HG02938 (cell line): ENCODE measurements around the gene ZMAT5.

Experiments used
- ATAC-seq: cut with Tn5 transposase; IDR thresholded peaks from one replicate; pipeline ENCODE4 v1.9.1; 2021; ENCODE audit warnings: mild to moderate bottlenecking, moderate library complexity; ENCODE audit not compliant: unreplicated experiment

ZMAT5 gene

GRCh38 chr22:29733362-29734201 lies 33.2 kb downstream of the ZMAT5 start:
- ATAC-seq = no peak

- no peak for ATAC-seq
These were observed 33.9 kb downstream of the ZMAT5 start for GRCh38 chr22:29732883-29733282.

- ATAC-seq = no peak
These were observed 35.6 kb downstream of the ZMAT5 start for GRCh38 chr22:29731058-29731850.

- no peak for ATAC-seq
These were observed 37.6 kb downstream of the ZMAT5 start for GRCh38 chr22:29729161-29729560.

- no peak for ATAC-seq
These were observed 39.7 kb downstream of the ZMAT5 start for GRCh38 chr22:29727131-29727523.

GRCh38 chr22:29726512-29727130 lies 40.2 kb downstream of the ZMAT5 start:
- no peak for ATAC-seq

GRCh38 chr22:29726106-29726505 lies 40.7 kb downstream of the ZMAT5 start:
- ATAC-seq = no peak

GRCh38 chr22:29724843-29725242 lies 42.0 kb downstream of the ZMAT5 start:
- no peak for ATAC-seq

GRCh38 chr22:29723766-29724165 lies 43.0 kb downstream of the ZMAT5 start:
- ATAC-seq = no peak

- ATAC-seq = no peak
These were observed 44.2 kb downstream of the ZMAT5 start for GRCh38 chr22:29722587-29722986.

GRCh38 chr22:29722151-29722550 lies 44.7 kb downstream of the ZMAT5 start:
- no peak for ATAC-seq

- no peak for ATAC-seq
These were observed 45.9 kb downstream of the ZMAT5 start for GRCh38 chr22:29720811-29721323.

- ATAC-seq = no peak
These were observed 46.7 kb downstream of the ZMAT5 start, which contains the start of gene CABP7 for GRCh38 chr22:29719899-29720645. Gene CABP7, plus strand, starts transcription at chr22:29720003. Its CDS starts 422 bp downstream, at chr22:29720425.

- ATAC-seq = no peak
These were observed 47.6 kb downstream of the ZMAT5 start for GRCh38 chr22:29718949-29719898.

GRCh38 chr22:29717789-29718188 lies 49.0 kb downstream of the ZMAT5 start:
- no peak for ATAC-seq

- ATAC-seq = no peak
These were observed 49.8 kb downstream of the ZMAT5 start for GRCh38 chr22:29716814-29717545.

GRCh38 chr22:29715705-29716104 lies 51.1 kb downstream of the ZMAT5 start:
- ATAC-seq = no peak

- no peak for ATAC-seq
These were observed 51.6 kb downstream of the ZMAT5 start for GRCh38 chr22:29715240-29715639.
